H9 (cell line): Measurements from ENCODE around the gene EGFL6. TPM values are rescaled to one million over a fixed set of nuclear protein-coding genes. Genes with fewer than 3 reads are reported as not detected.

ENCODE experiments used
- DNase-seq: peaks from one replicate; pipeline ENCODE4 v3.0.0-alpha.2; 2017
- H2AFZ ChIP-seq: one replicate; pipeline ENCODE4 v1.6.1; 2013; ENCODE audit warnings: mild to moderate bottlenecking, low read length, control low read depth, moderate library complexity
- H2AK5ac ChIP-seq: 2 replicates; pipeline ENCODE4 v1.6.1; 2013; ENCODE audit warnings: low read length, control low read depth, mixed read lengths; ENCODE audit not compliant: insufficient read length
- H2BK120ac ChIP-seq: one replicate; pipeline ENCODE4 v1.6.1; 2013; ENCODE audit warnings: low read depth, mild to moderate bottlenecking, low read length, control low read depth, inconsistent platforms; ENCODE audit not compliant: poor library complexity, severe bottlenecking
- H2BK12ac ChIP-seq: 2 replicates; pipeline ENCODE4 v1.6.1; 2013; ENCODE audit warnings: low read length, control low read depth, mixed read lengths, low read depth; ENCODE audit not compliant: insufficient read length
- H2BK15ac ChIP-seq: 2 replicates; pipeline ENCODE4 v1.6.1; 2013; ENCODE audit warnings: low read depth, low read length, control low read depth
- H2BK20ac ChIP-seq: one replicate; pipeline ENCODE4 v1.6.1; 2013; ENCODE audit warnings: low read depth, mild to moderate bottlenecking, low read length, control low read depth, inconsistent platforms; ENCODE audit not compliant: poor library complexity, severe bottlenecking
- H2BK5ac ChIP-seq: 2 replicates; pipeline ENCODE4 v1.6.1; 2013; ENCODE audit warnings: low read length, control low read depth, mixed read lengths; ENCODE audit not compliant: insufficient read length
- H3K14ac ChIP-seq: 2 replicates; pipeline ENCODE4 v1.6.1; 2013; ENCODE audit warnings: low read length, control low read depth; ENCODE audit not compliant: insufficient read depth
- H3K18ac ChIP-seq: 2 replicates; pipeline ENCODE4 v1.6.1; 2013; ENCODE audit warnings: low read depth, mild to moderate bottlenecking, mixed read lengths, low read length, control low read depth; ENCODE audit not compliant: insufficient read length
- H3K23ac ChIP-seq: 2 replicates; pipeline ENCODE4 v1.6.1; 2013; ENCODE audit warnings: low read length, control low read depth, mixed read lengths, low read depth; ENCODE audit not compliant: insufficient read length
- H3K23me2 ChIP-seq: 2 replicates; pipeline ENCODE4 v1.6.1; 2013; ENCODE audit warnings: low read depth, mild to moderate bottlenecking, mixed read lengths, low read length, control low read depth; ENCODE audit not compliant: insufficient read length, poor library complexity, severe bottlenecking
- H3K27ac ChIP-seq: 2 replicates; pipeline ENCODE4 v1.5.1; 2013; ENCODE audit warnings: low read length, control low read depth, mixed read lengths, low read depth; ENCODE audit not compliant: insufficient read length
- H3K27me3 ChIP-seq: 2 replicates; pipeline ENCODE4 v1.6.1; 2013; ENCODE audit warnings: low read length, control low read depth, inconsistent platforms; ENCODE audit not compliant: insufficient read depth
- H3K4ac ChIP-seq: 2 replicates; pipeline ENCODE4 v1.6.1; 2013; ENCODE audit warnings: low read depth, mild to moderate bottlenecking, control low read depth, inconsistent platforms, low read length, moderate library complexity
- H3K4me1 ChIP-seq: 2 replicates; pipeline ENCODE4 v1.6.1; 2013; ENCODE audit warnings: low read length, control low read depth, inconsistent platforms; ENCODE audit not compliant: insufficient read depth
- H3K4me2 ChIP-seq: 2 replicates; pipeline ENCODE4 v1.6.1; 2013; ENCODE audit warnings: low read length, control low read depth, mixed read lengths; ENCODE audit not compliant: insufficient read length, insufficient read depth
- H3K56ac ChIP-seq: 2 replicates; pipeline ENCODE4 v1.6.1; 2013; ENCODE audit warnings: low read depth, mild to moderate bottlenecking, mixed read lengths, low read length, control low read depth; ENCODE audit not compliant: insufficient read length
- H3K79me1 ChIP-seq: 2 replicates; pipeline ENCODE4 v1.6.1; 2013; ENCODE audit warnings: low read depth, mild to moderate bottlenecking, moderate library complexity, low read length, control low read depth, inconsistent platforms; ENCODE audit not compliant: insufficient read depth, poor library complexity, severe bottlenecking
- H3K79me2 ChIP-seq: 2 replicates; pipeline ENCODE4 v1.6.1; 2013; ENCODE audit warnings: low read length, control low read depth, inconsistent platforms; ENCODE audit not compliant: insufficient read depth
- H3K9ac ChIP-seq: 2 replicates; pipeline ENCODE4 v1.6.1; 2013; ENCODE audit warnings: low read length, control low read depth, mixed read lengths; ENCODE audit not compliant: insufficient read length; ENCODE audit errors: extremely low read depth
- H3K9me3 ChIP-seq: one replicate; pipeline ENCODE4 v1.6.1; 2013; ENCODE audit warnings: low read depth, low read length, inconsistent platforms; ENCODE audit not compliant: control insufficient read depth
- H3T11ph ChIP-seq: one replicate; pipeline ENCODE4 v1.6.1; 2013; ENCODE audit warnings: mild to moderate bottlenecking, low read length, control low read depth, inconsistent platforms
- H4K20me1 ChIP-seq: one replicate; pipeline ENCODE4 v1.6.1; 2013; ENCODE audit not compliant: control insufficient read depth, insufficient read length, insufficient read depth
- H4K5ac ChIP-seq: 2 replicates; pipeline ENCODE4 v1.6.1; 2013; ENCODE audit warnings: low read depth, mild to moderate bottlenecking, mixed read lengths, low read length, control low read depth; ENCODE audit not compliant: insufficient read length
- H4K8ac ChIP-seq: replicated peaks from 2 replicates; pipeline ENCODE4 v1.6.1; 2013; ENCODE audit warnings: low read length, control low read depth, mixed read lengths, low read depth; ENCODE audit not compliant: insufficient read length
- H4K91ac ChIP-seq: 2 replicates; pipeline ENCODE4 v1.6.1; 2013; ENCODE audit warnings: low read depth, mild to moderate bottlenecking, moderate library complexity, mixed read lengths, low read length, control low read depth; ENCODE audit not compliant: insufficient read length
- H3K27ac Mint-ChIP-seq, 3 experiments: 2 replicates in 2 of 3; 3 replicates in 1 of 3; pipeline ENCODE4 v1.8.0; 2020 to 2021; ENCODE audit warnings: mixed read lengths in 3 of 3, mild to moderate bottlenecking in 1 of 3, moderate library complexity in 1 of 3
- H3K27me3 Mint-ChIP-seq: 2 replicates; pipeline ENCODE4 v1.8.0; 2021; ENCODE audit warnings: low read depth, mild to moderate bottlenecking, moderate library complexity, mixed read lengths
- H3K36me3 Mint-ChIP-seq, 3 experiments: 2 replicates in 2 of 3; 3 replicates in 1 of 3; pipeline ENCODE4 v1.8.0; 2020 to 2021; ENCODE audit warnings: low read depth in 3 of 3, mixed read lengths in 3 of 3; ENCODE audit not compliant: insufficient read depth in 1 of 3
- H3K4me1 Mint-ChIP-seq, 2 experiments: 2 replicates each; pipeline ENCODE4 v1.8.0; 2020; ENCODE audit warnings: mixed read lengths in 2 of 2
- H3K4me3 Mint-ChIP-seq, 2 experiments: 2 replicates in 1 of 2; 3 replicates in 1 of 2; pipeline ENCODE4 v1.8.0; 2020 to 2021; ENCODE audit warnings: mild to moderate bottlenecking in 2 of 2, mixed read lengths in 2 of 2, moderate library complexity in 1 of 2
- H3K9me3 Mint-ChIP-seq, 2 experiments: 2 replicates in 1 of 2; 3 replicates in 1 of 2; pipeline ENCODE4 v1.8.0; 2020; ENCODE audit warnings: mild to moderate bottlenecking in 2 of 2, mixed read lengths in 2 of 2, moderate library complexity in 1 of 2
- CTCF ChIP-seq: fragments of 200-600 bp; sonication (generic); conservative IDR thresholded peaks from 3 replicates; pipeline ENCODE4 v1.8.0; 2021; ENCODE audit warnings: antibody characterized with exemption, mild to moderate bottlenecking
- total RNA-seq: library from RNA; stranded (reverse); gene quantifications from 2 replicates; pipeline ENCODE4 v1.2.1, GENCODE V29; 2021

Gene EGFL6
- total RNA-seq, 1 experiment from 2014 or later = 0.94 TPM

DNA sequence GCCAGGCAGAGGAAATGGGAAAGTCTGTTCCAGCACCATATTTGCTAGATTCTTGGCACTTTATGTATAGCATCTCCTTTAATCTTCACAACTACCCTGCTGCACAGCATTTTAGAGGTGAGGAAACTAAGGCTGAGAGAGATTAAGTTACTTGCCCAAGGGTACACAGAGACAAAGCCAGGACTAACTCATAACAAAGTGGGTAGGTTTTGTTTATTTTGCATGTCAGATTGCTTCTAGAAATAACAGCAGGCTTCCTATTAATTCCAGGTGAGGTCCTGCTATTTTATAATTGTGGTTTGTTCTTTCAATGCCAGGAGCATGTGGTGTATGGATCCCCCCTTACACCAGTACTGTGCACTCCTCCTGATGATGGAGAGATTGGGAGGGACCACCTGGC is 98.5 kb downstream of the EGFL6 start:
- Histone ChIP-seq H2BK120ac (no peak overlapping the region), H3K56ac (no peak overlapping the region), H2AK5ac (no peak overlapping the region), H3K79me2 (no peaks in the 10 kb centered on the region; the same call in 1 of the 2 replicates), H3K9ac (no peak overlapping the region), H2BK12ac (no peak overlapping the region), H3T11ph (no peak overlapping the region), H4K20me1 (no peaks in the 10 kb centered on the region), H4K8ac (no peak overlapping the region), H3K27ac (no peak overlapping the region), H3K4me1 (no peaks in the 10 kb centered on the region), H3K14ac (no peak overlapping the region), H2AFZ (no peak overlapping the region), H3K18ac (no peak overlapping the region), H2BK20ac (no peak overlapping the region), H3K9me3 (no peaks in the 10 kb centered on the region), H3K79me1 (no peaks in the 10 kb centered on the region), H3K27me3 (no peaks in the 10 kb centered on the region), H2BK5ac (no peak overlapping the region), H3K4me2 (no peak overlapping the region), H3K23me2 (no peaks in the 10 kb centered on the region), H3K23ac (no peak overlapping the region), H4K5ac (no peak overlapping the region), H2BK15ac (no peak overlapping the region), H4K91ac (no peak overlapping the region), H3K4ac (no peak overlapping the region)
- 0 out of 4 replicates have a peak, but pooled peaks cover 0 to 3% of the 10 kb centered on the region in 2 experiments for H3K4me1 Mint-ChIP-seq
- no peaks in the 10 kb centered on the region; the same call in 1 of the 2 replicates for H3K27me3 Mint-ChIP-seq
- H3K9me3 Mint-ChIP-seq = peaks cover 32 to 63% of the 10 kb centered on the region in 2 experiments
- no peak for TF ChIP-seq CTCF
- peaks cover 8 to 21% (median 12%) of the 10 kb centered on the region in 3 experiments; a peak in 6 of 7 replicates for H3K36me3 Mint-ChIP-seq
- no peak overlapping the region for H3K4me3 Mint-ChIP-seq
- no peak for DNase-seq
- H3K27ac Mint-ChIP-seq = no peak overlapping the region
